Caki2 (cell line): ENCODE results near the gene GNPDA2. TPM values are rescaled to one million over a fixed set of nuclear protein-coding genes. Genes with fewer than 3 reads are reported as not detected.

Experiments used
- DNase-seq: peaks from one replicate; pipeline ENCODE4 v3.0.0-alpha.2; 2015; ENCODE audit warnings: low read depth
- in situ Hi-C: cut with HindIII; loops from 2 replicates; pipeline ENCODE4 v1.10.0; 2016; ENCODE audit warnings: low sequenced_read_pairs, low pct_unique_long_range_greater_than_20kb, mixed read lengths
- total RNA-seq: library from RNA; depleted of rRNA; stranded (reverse); fragments of >200 nt; shearing (Covaris generic); gene quantifications from 2 replicates; pipeline ENCODE4 v1.2.3, GENCODE V29; 2014; ENCODE audit warnings: low replicate concordance

Gene GNPDA2
- total RNA-seq, 1 experiment from 2014 or later: 9.1 TPM

DNA sequence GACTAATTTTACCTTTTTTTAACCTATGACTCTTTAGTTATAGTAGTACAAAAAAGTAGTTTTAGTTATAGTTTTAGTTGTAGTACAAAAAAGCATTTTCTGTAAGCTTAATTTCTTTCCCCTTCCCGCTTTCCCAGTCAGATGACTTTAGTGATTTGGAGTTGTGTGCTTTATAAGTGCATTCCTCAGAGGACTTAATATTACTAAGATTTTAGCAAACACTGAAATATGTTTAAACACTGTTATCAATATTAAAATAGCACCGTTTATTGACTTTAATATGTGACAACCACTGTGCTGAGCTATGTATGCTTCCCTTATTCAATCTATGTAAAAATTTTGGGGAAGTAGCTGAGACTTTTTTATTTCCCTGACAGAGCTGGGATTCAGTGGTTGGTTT lies 25.3 kb downstream of the GNPDA2 start:
- in situ Hi-C loops: no loop called here

DNA sequence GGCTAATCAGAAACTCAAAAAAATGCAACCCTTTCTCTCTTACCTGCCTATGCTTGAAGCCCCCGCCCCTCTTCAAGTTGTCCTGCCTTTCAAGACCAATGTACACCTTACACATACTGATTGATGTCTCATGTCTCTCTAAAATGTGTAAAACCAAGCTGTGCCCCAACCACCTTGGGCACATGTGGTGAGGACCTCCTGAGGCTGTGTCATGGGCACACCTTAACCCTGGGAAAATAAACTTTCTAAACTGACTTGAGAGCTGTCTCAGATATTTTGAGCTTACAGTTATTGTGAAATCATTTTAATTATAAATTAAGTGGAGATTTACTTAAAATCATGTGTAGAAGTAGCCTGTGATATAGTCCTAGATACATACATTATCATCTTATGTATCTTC lies 25.9 kb downstream of the GNPDA2 start:
- in situ Hi-C loops: no loop called here
- DNase-seq: no peak

More for the DNA sequence above, 25.3 kb downstream of the GNPDA2 start:
- no peak for DNase-seq

DNA sequence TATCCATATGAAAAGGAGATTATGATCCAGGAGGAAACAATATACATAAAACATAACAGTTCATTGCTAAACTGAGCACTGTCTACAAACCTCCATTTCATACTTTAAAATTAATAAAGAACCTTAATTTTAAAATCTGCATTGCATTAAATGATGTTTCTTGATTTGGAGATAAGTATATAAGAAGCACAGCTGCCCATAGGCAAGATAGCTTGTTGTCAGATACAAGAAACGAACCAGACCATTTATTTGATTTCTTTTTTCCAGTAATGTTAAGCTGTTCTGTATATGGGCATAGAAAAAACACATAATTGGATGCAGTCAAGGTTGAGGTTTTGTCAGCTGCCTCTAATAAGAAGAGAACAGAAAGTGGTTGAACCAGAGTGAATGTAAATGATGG lies 41.7 kb downstream of the GNPDA2 start:
- DNase-seq: no peak
- in situ Hi-C loops: no loop called here

DNA sequence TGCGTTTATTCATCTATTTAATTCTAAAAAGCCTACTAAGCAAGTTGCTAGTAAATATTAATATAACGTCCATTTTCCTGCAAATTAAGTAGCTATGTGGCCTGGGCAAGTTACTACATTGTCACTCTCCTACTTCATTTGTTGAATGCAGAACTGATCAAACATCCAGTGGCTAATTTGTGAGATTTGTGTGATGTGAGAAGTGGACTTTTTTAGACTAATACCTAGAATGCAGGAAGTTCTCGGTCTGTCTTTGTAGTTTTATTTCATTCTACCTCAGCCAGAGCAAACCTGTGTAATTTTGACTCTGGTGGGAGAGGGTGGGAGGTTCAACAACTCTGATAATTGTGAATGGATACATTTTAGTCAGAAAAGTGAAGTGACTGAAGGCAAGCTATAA lies 47.3 kb downstream of the GNPDA2 start:
- in situ Hi-C loops: no loop called here
- no peak for DNase-seq

DNA sequence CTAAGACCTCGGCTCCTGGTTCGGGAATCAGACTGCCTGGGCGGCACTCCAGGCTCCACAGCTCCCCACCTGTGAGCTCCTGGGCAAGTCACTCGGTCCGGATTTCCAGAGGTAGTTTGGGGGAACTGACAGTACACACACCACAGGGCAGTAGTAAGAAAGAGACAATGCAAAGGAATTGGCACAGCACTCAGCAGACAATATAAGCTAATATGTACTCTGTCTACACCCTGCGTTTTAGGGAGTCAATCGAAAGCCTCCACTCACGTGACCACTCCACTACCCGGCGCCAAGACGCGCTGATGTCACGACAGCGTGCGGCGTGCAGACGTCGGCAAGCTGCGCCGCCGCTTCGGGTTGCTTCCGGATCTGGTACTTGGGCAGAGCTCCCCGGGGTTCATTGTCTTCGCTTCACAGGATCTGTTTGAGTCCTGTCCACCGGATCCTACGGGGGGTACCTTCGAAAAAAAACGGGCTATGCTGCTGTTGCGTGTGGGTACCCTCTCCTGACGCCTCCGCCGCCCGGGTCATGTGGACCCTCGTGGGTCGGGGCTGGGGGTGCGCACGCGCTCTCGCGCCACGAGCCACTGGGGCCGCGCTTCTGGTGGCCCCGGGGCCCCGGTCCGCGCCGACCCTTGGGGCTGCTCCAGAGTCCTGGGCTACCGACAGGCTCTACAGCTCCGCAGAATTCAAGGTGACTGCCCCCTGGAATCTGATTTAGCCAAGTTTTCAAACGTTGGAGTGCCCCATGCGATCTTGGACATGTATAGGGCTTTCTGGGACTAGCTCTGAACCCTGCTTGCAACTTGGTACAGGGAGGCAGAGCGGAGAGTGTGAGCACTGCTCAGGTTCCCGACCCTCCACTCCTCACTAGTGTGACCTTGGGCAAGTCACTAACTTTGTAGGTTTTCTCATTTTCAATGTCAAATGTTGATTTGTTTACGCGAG lies 48.0 kb downstream of the GNPDA2 start, which contains the start of gene GUF1:
Gene GUF1 (plus strand): TSS at position 327 of the 948 bp plus-strand sequence. CDS start 203 bp downstream, at position 530.
- DNase-seq: peak; percentile 87
- in situ Hi-C loops: no loop called here

DNA sequence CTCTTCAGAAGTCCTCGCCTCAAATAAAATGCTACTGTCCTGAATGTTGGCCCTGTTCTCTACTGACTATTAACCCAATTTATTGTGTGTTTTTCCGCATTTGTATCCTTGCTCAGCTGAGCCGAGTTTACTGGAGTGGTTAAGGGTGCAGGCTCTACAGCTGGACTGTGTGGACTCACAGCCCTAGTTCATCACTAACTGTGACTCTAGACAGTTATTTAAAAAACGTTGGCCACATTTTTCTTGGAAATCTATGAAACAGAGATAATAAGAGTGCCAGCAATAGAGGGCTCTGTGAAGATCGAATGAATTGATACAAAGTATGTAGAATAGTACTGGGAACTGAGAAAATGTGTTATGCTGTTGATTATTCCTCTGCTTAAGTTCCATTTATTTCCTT lies 51.0 kb downstream of the GNPDA2 start:
- in situ Hi-C loops: no loop called here
- no peak for DNase-seq

DNA sequence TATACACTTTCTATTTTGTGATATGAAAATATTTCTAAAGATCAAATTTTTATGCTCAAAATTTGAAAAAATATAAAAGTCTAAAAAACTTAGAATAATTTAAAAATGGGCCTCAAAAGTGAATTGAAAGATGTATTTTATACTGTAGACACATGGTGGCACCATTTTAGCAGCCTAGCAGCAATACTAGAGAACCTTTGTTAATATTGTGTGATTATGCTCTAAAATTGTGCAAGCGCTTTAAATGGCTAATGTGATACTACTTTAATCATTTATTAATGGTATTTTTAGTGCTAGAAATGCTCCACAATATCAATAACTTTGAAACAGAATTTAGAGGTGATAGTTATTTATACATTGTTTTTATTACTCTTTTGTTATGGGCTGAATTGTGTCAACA lies 51.9 kb downstream of the GNPDA2 start:
- no peak for DNase-seq
- in situ Hi-C loops: no loop called here

DNA sequence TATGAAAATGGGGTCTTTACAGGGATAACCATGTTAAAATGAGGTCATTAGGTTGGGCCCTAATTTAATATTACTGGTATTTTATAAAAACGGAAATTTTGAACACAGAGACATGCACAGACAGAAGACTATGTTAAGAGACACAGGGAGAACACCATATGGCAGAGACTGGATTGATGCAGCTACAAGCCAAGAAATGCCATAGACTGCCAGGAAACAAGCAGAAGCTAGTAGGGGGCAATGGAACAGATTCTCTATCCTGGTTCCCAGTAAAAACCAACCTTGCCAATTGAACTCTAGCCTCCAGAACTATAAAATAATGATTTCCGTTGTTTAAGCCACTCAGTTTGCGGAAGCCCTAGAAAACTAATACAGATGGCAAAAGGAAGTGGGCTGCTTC lies 54.7 kb downstream of the GNPDA2 start:
- in situ Hi-C loops: no loop called here

DNA sequence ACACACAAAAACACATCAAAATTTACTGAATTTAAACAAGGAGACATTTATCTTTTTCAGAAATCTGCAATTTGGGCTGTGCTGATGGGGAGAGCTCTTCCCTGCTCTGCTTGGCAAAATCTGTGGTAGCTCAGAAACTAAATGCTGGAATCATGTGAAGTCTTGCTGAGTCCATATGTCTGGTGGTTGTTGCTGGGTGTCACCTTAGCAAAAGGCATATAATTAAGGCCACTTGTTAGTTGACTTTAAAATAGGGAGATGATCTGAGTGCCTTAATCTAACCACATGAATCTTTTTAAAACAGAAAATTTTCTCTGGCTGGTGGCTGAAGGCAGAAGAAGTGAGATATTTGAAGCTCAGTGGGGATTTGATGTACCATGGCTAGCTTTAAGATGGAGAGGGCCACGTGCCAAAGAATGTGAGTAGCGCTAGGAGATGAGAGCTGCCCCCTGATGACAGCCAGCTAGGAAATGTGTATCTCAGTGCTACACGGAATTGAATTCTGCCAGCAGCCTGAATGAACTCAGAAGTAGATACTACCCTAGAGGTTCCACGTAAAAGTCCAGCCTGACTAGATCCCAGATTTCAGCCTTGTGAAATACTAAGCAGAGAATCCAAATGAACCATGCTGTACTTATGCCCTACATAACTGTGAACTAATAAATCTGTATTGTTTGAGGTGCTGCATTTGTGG lies 55.7 kb downstream of the GNPDA2 start:
- in situ Hi-C loops: no loop called here

More for the DNA sequence above, 54.7 kb downstream of the GNPDA2 start:
- no peak for DNase-seq

DNA sequence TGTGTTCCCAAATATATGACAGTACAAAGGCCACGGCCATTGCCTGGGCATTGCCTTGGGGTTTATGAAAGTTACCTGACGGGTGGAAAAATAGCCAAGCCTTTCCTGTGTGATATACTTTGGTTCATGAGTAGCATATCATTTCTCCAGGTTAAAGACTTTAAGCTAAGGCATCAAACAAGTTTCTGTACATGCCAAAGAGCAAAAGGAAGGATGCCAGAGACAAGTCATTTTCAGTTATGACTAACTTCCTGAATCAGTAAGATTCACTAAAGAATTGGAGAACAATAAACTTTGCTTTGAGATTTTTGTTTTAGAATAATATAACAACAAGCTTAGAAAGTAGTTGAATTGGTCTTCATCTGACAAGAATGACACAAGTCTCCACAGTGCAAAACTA lies 57.8 kb downstream of the GNPDA2 start:
- in situ Hi-C loops: no loop called here
- DNase-seq: no peak

More for the DNA sequence above, 55.7 kb downstream of the GNPDA2 start:
- no peak for DNase-seq

DNA sequence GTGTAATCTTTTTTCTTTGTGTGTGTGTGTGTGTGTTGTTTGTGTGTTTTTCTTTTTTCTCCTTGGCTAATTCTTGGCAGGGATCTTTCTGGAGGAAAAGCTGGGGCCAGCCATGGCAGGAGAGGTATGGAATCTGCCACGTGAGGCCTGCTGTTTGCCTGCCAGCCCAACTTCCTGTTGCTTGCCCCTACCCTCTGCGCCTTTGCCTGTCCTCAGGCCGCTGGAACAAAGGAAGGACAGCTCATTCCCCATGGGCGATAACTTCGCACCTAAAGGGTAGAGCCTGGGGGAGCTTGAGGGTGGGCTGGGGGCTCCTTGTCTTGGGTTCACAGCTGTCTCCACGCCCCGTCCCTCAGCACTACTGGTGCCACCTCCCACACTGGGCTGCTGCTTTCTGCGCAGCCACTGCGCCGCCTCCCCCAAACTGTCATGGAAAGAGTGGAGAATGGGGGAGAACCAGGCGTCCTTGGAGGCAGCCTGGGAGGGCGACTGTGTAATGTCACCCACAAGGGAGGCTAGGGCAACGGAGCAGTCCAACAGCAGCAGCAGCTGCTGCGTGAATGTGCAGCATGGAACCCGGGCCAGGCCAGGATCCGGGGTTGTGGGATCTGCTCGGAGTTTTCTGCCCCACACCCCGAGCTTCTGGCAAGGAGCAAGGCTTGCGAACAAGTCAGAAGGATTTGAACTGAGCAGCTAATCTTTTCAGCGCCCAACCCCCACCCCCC lies 62.7 kb downstream of the GNPDA2 start:
- DNase-seq: no peak
- in situ Hi-C loops: no loop called here

DNA sequence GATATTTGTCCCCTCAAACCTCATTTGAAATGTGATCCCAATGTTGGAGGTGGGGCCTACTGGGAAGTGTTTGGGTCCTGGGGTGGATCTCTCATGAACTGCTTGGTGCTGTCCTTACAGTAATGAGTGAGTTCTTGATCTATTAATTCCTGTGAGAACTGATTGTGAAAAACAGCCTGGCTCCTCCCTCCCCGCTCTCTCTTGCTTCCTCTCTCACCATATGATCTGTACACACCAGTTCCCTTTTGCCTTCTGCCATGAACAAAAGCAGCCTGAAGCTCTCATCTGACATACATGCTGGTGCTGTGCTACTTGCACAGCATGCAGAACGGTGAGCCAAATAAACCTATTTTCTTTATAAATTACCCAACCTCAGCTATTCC lies 63.7 kb downstream of the GNPDA2 start:
- in situ Hi-C loops: no loop called here
- no peak for DNase-seq

DNA sequence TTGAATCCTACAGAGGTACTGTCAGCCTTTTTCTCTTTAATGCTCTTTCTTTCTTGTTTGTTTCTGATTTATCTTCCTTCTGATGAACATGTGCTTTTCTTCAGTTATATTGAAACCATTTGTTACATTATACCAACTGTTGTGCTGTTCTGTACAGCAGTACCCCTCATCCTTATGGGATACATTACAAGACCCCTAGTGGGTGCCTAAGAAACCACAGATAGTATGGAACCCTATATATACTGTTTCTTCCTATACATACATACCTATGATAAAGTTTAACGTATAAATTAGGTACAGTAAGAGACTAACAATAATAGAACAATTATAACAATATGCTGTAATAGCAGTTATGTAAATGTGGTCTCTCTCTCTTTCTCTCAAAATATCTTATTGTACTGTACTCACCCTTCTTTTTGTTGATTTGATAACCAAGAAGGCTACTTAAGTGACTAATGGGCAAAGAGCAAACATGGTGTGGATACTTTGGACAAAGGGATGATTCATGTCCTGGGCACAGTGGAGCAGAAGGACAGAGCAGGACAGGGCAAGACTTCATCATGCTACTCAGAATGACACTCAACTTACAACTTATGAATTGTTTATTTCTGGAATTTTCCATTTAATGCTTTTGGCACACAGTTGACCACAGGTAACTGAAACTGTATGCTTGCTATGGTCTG lies 64.3 kb downstream of the GNPDA2 start:
- in situ Hi-C loops: no loop called here
- DNase-seq: no peak

DNA sequence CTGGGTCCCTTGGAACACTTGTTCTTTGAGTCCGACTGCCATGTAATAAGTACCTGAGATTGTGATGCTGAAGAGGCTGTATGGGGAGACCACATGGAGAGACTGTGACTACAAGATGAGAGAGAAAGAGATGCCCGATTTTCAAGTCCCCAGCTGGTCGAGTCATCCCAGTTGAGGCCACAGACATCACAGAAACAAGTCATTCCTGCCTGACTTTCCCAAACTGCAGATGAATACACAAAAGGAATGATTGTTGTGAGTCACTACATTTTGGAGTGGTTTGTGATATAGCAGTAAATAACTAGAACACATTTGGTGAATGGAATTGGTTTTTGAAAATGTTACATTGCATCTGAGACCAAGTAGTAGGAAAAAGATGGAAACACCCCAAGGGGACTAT lies 66.0 kb downstream of the GNPDA2 start:
- in situ Hi-C loops: no loop called here
- DNase-seq: no peak

DNA sequence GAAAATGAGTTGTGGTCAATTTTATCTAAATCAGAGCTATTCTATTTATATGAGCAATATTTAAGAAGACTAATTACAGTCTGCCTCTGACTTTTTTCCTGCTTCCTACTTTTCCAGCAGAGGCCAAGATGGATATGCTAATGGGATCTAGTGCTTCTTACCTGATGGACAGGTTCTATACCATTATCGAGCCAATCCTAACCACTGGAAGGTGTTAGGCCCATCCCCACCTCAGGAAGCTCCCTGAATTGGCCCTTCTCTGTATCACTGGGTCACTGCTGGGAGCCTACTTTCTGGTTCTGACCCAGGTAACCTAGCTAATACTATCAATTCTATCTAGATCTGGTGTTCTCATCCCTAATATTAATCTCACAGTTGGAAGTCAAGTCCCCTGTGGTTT lies 74.4 kb downstream of the GNPDA2 start:
- no peak for DNase-seq
- in situ Hi-C loops: no loop called here
